ENCODE measurements around the gene ZNF724. TPM values are rescaled to one million over a fixed set of nuclear protein-coding genes. Genes with fewer than 3 reads are reported as not detected.
"Not testable (repeated sequence)": the region's sequence is repeated elsewhere in the genome, so short reads cannot be mapped to it uniquely, and the experiment has no call there.

ZNF724 gene
- total and polyA plus RNA-seq, 2 of the 4 experiments (the other 2 are of a cell fraction), result 1.8 to 20.1 TPM

DNA sequence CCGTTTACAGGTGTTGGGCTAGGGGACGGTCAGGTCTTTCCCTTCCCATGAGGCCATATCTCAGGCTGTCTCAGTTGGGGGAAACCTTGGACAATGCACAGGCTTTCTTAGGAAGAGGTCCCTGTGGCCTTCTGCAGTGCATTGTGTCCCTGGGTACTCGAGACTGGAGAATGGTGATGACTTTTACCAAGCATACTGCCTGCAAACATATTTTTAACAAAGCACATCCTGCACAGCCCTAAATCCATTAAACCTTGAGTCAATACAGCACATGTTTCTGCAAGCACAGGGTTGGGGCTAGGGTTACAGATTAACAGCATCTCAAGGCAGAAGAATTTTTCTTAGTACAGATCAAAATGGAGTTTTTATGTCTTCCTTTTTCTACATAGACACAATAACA lies 27.9 kb upstream of the ZNF724 start:
- H3K9ac ChIP-seq (ENCODE audit: low read depth, low read length); H3K4me1 ChIP-seq (ENCODE audit: control insufficient read depth, insufficient read depth, low read length); H4K5ac ChIP-seq (ENCODE audit: low read depth, low read length); H4K20me1 ChIP-seq (ENCODE audit: insufficient read depth, low read length); H2AFZ ChIP-seq (replicated peaks; ENCODE audit: low read length, poor library complexity); H3K56ac ChIP-seq (ENCODE audit: extremely low read depth, insufficient read depth, low read length); dilution Hi-C loops (cut with HindIII; ENCODE audit: low sequenced_read_pairs, unreplicated experiment); H2AK5ac ChIP-seq (ENCODE audit: low read depth, low read length); H2BK120ac ChIP-seq (ENCODE audit: low read depth, low read length); H4K91ac ChIP-seq (ENCODE audit: insufficient read depth, low read depth, low read length); H3K23ac ChIP-seq (ENCODE audit: low read depth, low read length); H3K27me3 ChIP-seq (ENCODE audit: control insufficient read depth, insufficient read depth, low read length); BruUV-seq (replicated peaks); H3K36me3 ChIP-seq (ENCODE audit: control insufficient read depth, insufficient read depth, low read length); CTCF ChIA-PET; H2BK5ac ChIP-seq (ENCODE audit: low read depth, low read length, poor library complexity, severe bottlenecking); ATAC-seq (ENCODE audit: low read depth); H3K27ac ChIP-seq (ENCODE audit: insufficient read depth, low read length); in situ Hi-C loops (cut with MboI; ENCODE audit: low sequenced_read_pairs); DNase-seq; H2BK15ac ChIP-seq (ENCODE audit: low read depth, low read length); H2BK20ac ChIP-seq (ENCODE audit: low read depth, low read length); H3K9me1 ChIP-seq (ENCODE audit: insufficient read depth, low read length); H3K79me1 ChIP-seq (ENCODE audit: low read depth in 1 of 2, low read length in 2 of 2); H3K4me3 ChIP-seq (ENCODE audit: insufficient read depth, low read depth, low read length); H3K4me2 ChIP-seq (ENCODE audit: low read depth, low read length); H3K14ac ChIP-seq (replicated peaks; ENCODE audit: low read depth, low read length); H3K18ac ChIP-seq (ENCODE audit: low read depth, low read length); H3K9me3 ChIP-seq (ENCODE audit: control insufficient read depth, insufficient read depth, low read length); H3K4ac ChIP-seq (ENCODE audit: low read depth, low read length); H4K8ac ChIP-seq (ENCODE audit: low read depth in 2 of 2, low read length in 2 of 2); H2AK9ac ChIP-seq (replicated peaks; ENCODE audit: low read depth, low read length, poor library complexity): not testable (repeated sequence)
- no CpG with 5 or more reads among the region's 3 CpGs for WGBS, 2 experiments (ENCODE audit: extremely low coverage in 2 of 2, insufficient read length in 1 of 2)
- POLR2A ChIA-PET (ENCODE audit: unreplicated experiment), result interaction anchor here (0.6 kb wide), 1 partner anchor 739 kb away, joined by 9 read pairs; no protein-coding TSS in a partner anchor
- intact Hi-C loops (cut with micrococcal nuclease), result loop anchor here (10.0 kb wide), 2 partner anchors 117 to 203 kb away; partner anchors contain the start of gene ZNF91

Measured in IMR-90 (cell line).